HL-60 (cell line): ENCODE data around the gene BCL2L12.
A peak's percentile ranks its signal among the peaks of the same experiment; 100 is the strongest.

Experiments used
- DNase-seq, 2 experiments: peaks; one replicate each; pipeline ENCODE4 v3.0.0-alpha.2; 2010 to 2020; ENCODE audit warnings: low read depth in 1 of 2, low spot score in 1 of 2
- H3K27ac ChIP-seq: fragments of 250-450 bp; sonication (Bioruptor Pico); replicated peaks from 2 replicates; pipeline ENCODE4 v1.5.1; 2020; ENCODE audit warnings: mild to moderate bottlenecking, moderate library complexity
- H3K27me3 ChIP-seq: fragments of 250-450 bp; sonication (Bioruptor Pico); 2 replicates; pipeline ENCODE4 v1.5.1; 2021; ENCODE audit warnings: mild to moderate bottlenecking, moderate library complexity; ENCODE audit not compliant: insufficient read depth, poor library complexity, severe bottlenecking
- H3K4me3 ChIP-seq: replicated peaks from 2 replicates; pipeline ENCODE4 v1.5.1; 2011; ENCODE audit warnings: mild to moderate bottlenecking, control low read depth, low read length; ENCODE audit not compliant: insufficient read depth
- CTCF ChIP-seq: IDR thresholded peaks from one replicate; pipeline ENCODE4 v1.5.1; 2011; ENCODE audit warnings: low read length, control low read depth, inconsistent platforms; ENCODE audit not compliant: insufficient read depth
- GABPA ChIP-seq: IDR thresholded peaks from 2 replicates; pipeline ENCODE4 v1.6.1; 2012; ENCODE audit warnings: low read depth
- POLR2AphosphoS5 ChIP-seq: IDR thresholded peaks from 2 replicates; pipeline ENCODE4 v1.6.1; 2012; ENCODE audit warnings: low read depth
- REST ChIP-seq: IDR thresholded peaks from 2 replicates; pipeline ENCODE4 v1.6.1; 2012; ENCODE audit warnings: low read depth; ENCODE audit not compliant: insufficient replicate concordance
- SPI1 ChIP-seq: IDR thresholded peaks from 2 replicates; pipeline ENCODE4 v1.6.1; 2012; ENCODE audit warnings: low read depth, mild to moderate bottlenecking, borderline replicate concordance

The BCL2L12 gene

GRCh38 chr19:49713236-49713845 is 47.6 kb downstream of the BCL2L12 start:
- no peak for DNase-seq
- TF ChIP-seq GABPA (no peak), CTCF (no peak), SPI1 (no peak), REST (no peak), POLR2AphosphoS5 (no peak)
- H3K4me3 ChIP-seq = no peak overlapping the region
- H3K27me3 ChIP-seq = no peaks in the 10 kb centered on the region
- H3K27ac ChIP-seq = no peak overlapping the region

- H3K27me3 ChIP-seq = no peaks in the 10 kb centered on the region
- H3K27ac ChIP-seq = 0 out of 2 replicates have a peak overlapping the region, but pooled peaks have one; percentile 26
- no peak for TF ChIP-seq GABPA
- TF ChIP-seq CTCF = no peak
- no peak for TF ChIP-seq POLR2AphosphoS5
- TF ChIP-seq SPI1 = no peak
- TF ChIP-seq REST = no peak
- peak; percentile 13 to 28 for DNase-seq
- H3K4me3 ChIP-seq = no peak overlapping the region
Observed at GRCh38 chr19:49716154-49716553, 50.4 kb downstream of the BCL2L12 start.

- TF ChIP-seq CTCF = no peak
- TF ChIP-seq POLR2AphosphoS5 = no peak
- no peak for TF ChIP-seq GABPA
- no peak for TF ChIP-seq SPI1
- no peak for TF ChIP-seq REST
- no peak overlapping the region for H3K4me3 ChIP-seq
- H3K27me3 ChIP-seq = no peaks in the 10 kb centered on the region
- DNase-seq = no peak
- H3K27ac ChIP-seq = no peak overlapping the region
Observed at GRCh38 chr19:49718511-49718910, 52.8 kb downstream of the BCL2L12 start.
